ENCODE data around the gene B3GALT4. TPM values are rescaled to one million over a fixed set of nuclear protein-coding genes. Genes with fewer than 3 reads are reported as not detected.

The B3GALT4 gene
- total RNA-seq, 1 experiment from 2014 or later = 1.9 TPM

GRCh38 chr6:33306356-33306755 lies 29.4 kb downstream of the B3GALT4 start:
- no peak overlapping the region for H2AFZ ChIP-seq (ENCODE audit: low read depth, low read length, poor library complexity, severe bottlenecking)
- no peaks in the 10 kb centered on the region for H3K4me1 ChIP-seq (ENCODE audit: control insufficient read depth in 1 of 2, insufficient read depth in 2 of 2, low read length in 2 of 2)
- no peak overlapping the region for H3K4me2 ChIP-seq (ENCODE audit: low read length)
- H3K9ac ChIP-seq (ENCODE audit: low read length) = no peak overlapping the region
- H3K27me3 ChIP-seq (ENCODE audit: insufficient read depth, low read length) = no peaks in the 10 kb centered on the region
- peaks cover 9 to 11% of the 10 kb centered on the region in 2 experiments; a peak in 3 of 4 replicates for H3K36me3 ChIP-seq (ENCODE audit: control insufficient read depth in 1 of 2, insufficient read depth in 2 of 2, low read length in 2 of 2)
- intact Hi-C loops (cut with micrococcal nuclease) = no loop called here
- BruUV-seq (replicated peaks) = no TSS peak
- no peak for ATAC-seq
- ChIA-PET RAD21 (ENCODE audit: low non-redundant PET in 1 of 2, low total read pairs in 2 of 2, uncharacterized antibody in 2 of 2, unreplicated experiment in 2 of 2) (no interaction called here), CTCF (no interaction called here), POLR2A (no interaction called here)
- H3K79me2 ChIP-seq (ENCODE audit: insufficient read depth, low read length) = peaks cover 10% of the 10 kb centered on the region; the same call in 1 of the 2 replicates
- TF ChIP-seq FOSL1 (IDR thresholded peaks at IDR 0.05; ENCODE audit: low read depth) (no peak), CEBPB (IDR thresholded peaks at IDR 0.05; ENCODE audit: low read depth) (no peak), ATF3 (IDR thresholded peaks at IDR 0.05) (no peak), CBX3 (IDR thresholded peaks at IDR 0.05; ENCODE audit: low read depth) (no peak)
- no peak overlapping the region for H3K27ac ChIP-seq (ENCODE audit: low read depth, low read length)
- no peak for DNase-seq (ENCODE audit: low read depth, low spot score)
- no peak overlapping the region for H3K4me3 ChIP-seq (replicated peaks in 1 of 2; ENCODE audit: low read depth in 1 of 2, low read length in 2 of 2)
- H3K9me3 ChIP-seq (ENCODE audit: control insufficient read depth in 1 of 2, insufficient read depth in 1 of 2, low read depth in 1 of 2, low read length in 2 of 2) = no peaks in the 10 kb centered on the region
- H4K20me1 ChIP-seq (ENCODE audit: insufficient read depth) = no peaks in the 10 kb centered on the region
- no peaks in the 10 kb centered on the region for H3K9me2 ChIP-seq (ENCODE audit: insufficient read depth)

GRCh38 chr6:33312361-33313104 lies 35.6 kb downstream of the B3GALT4 start:
- peak; percentile 47 for ATAC-seq
- ChIA-PET POLR2A (no interaction called here), RAD21 (ENCODE audit: low non-redundant PET in 1 of 2, low total read pairs in 2 of 2, uncharacterized antibody in 2 of 2, unreplicated experiment in 2 of 2) (no interaction called here), CTCF (interaction anchor here (1.0 kb wide), 1 partner anchor 13 kb away, joined by 3 read pairs; the partner anchor contains the start of gene RGL2)
- H3K9me2 ChIP-seq (ENCODE audit: insufficient read depth) = no peaks in the 10 kb centered on the region
- H4K20me1 ChIP-seq (ENCODE audit: insufficient read depth) = no peaks in the 10 kb centered on the region
- no TSS peak for BruUV-seq (replicated peaks)
- peak; percentile 59 for DNase-seq (ENCODE audit: low read depth, low spot score)
- H3K4me3 ChIP-seq (replicated peaks in 1 of 2; ENCODE audit: low read depth in 1 of 2, low read length in 2 of 2) = peak overlapping the region; percentile 78 to 91
- H3K27me3 ChIP-seq (ENCODE audit: insufficient read depth, low read length) = no peaks in the 10 kb centered on the region
- peaks cover 27 to 35% of the 10 kb centered on the region in 2 experiments for H3K4me1 ChIP-seq (ENCODE audit: control insufficient read depth in 1 of 2, insufficient read depth in 2 of 2, low read length in 2 of 2)
- peak overlapping the region; percentile 95 for H3K4me2 ChIP-seq (ENCODE audit: low read length)
- peaks cover 29% of the 10 kb centered on the region for H3K79me2 ChIP-seq (ENCODE audit: insufficient read depth, low read length)
- H3K9ac ChIP-seq (ENCODE audit: low read length) = peak overlapping the region; percentile 92
- H3K36me3 ChIP-seq (ENCODE audit: control insufficient read depth in 1 of 2, insufficient read depth in 2 of 2, low read length in 2 of 2) = peaks cover 0 to 3% of the 10 kb centered on the region in 2 experiments; a peak in 1 of 4 replicates
- no peaks in the 10 kb centered on the region for H3K9me3 ChIP-seq (ENCODE audit: control insufficient read depth in 1 of 2, insufficient read depth in 1 of 2, low read depth in 1 of 2, low read length in 2 of 2)
- no peak overlapping the region for H2AFZ ChIP-seq (ENCODE audit: low read depth, low read length, poor library complexity, severe bottlenecking)
- intact Hi-C loops (cut with micrococcal nuclease) = no loop called here
- peak overlapping the region; percentile 89 for H3K27ac ChIP-seq (ENCODE audit: low read depth, low read length)
- TF ChIP-seq, protein P1, sequence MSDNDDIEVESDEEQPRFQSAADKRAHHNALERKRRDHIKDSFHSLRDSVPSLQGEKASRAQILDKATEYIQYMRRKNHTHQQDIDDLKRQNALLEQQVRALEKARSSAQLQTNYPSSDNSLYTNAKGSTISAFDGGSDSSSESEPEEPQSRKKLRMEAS (IDR thresholded peaks at IDR 0.05) = no peak
- TF ChIP-seq ATF3 (IDR thresholded peaks at IDR 0.05) = no peak
- no peak for TF ChIP-seq REST (IDR thresholded peaks at IDR 0.05; ENCODE audit: low read depth)
- no peak for TF ChIP-seq JUND (IDR thresholded peaks at IDR 0.05)
- TF ChIP-seq ZFX (IDR thresholded peaks at IDR 0.05) = no peak
- TF ChIP-seq EZH2 (IDR thresholded peaks at IDR 0.05) = no peak
- no peak for TF ChIP-seq POLR2AphosphoS5 (IDR thresholded peaks at IDR 0.05; ENCODE audit: low read depth, low read length)
- TF ChIP-seq, protein P2, sequence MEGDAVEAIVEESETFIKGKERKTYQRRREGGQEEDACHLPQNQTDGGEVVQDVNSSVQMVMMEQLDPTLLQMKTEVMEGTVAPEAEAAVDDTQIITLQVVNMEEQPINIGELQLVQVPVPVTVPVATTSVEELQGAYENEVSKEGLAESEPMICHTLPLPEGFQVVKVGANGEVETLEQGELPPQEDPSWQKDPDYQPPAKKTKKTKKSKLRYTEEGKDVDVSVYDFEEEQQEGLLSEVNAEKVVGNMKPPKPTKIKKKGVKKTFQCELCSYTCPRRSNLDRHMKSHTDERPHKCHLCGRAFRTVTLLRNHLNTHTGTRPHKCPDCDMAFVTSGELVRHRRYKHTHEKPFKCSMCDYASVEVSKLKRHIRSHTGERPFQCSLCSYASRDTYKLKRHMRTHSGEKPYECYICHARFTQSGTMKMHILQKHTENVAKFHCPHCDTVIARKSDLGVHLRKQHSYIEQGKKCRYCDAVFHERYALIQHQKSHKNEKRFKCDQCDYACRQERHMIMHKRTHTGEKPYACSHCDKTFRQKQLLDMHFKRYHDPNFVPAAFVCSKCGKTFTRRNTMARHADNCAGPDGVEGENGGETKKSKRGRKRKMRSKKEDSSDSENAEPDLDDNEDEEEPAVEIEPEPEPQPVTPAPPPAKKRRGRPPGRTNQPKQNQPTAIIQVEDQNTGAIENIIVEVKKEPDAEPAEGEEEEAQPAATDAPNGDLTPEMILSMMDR (IDR thresholded peaks at IDR 0.05 in 2 of 3, conservative IDR thresholded peaks at IDR 0.05 in 1 of 3; ENCODE audit: borderline replicate concordance in 1 of 3, insufficient read depth in 1 of 3, low read depth in 2 of 3, low read length in 2 of 3) = no peak
- no peak for TF ChIP-seq CBX3 (IDR thresholded peaks at IDR 0.05; ENCODE audit: low read depth)
- TF ChIP-seq ZNF274 (IDR thresholded peaks at IDR 0.05; ENCODE audit: low read depth, low read length) = no peak
- TF ChIP-seq POLR2A (IDR thresholded peaks at IDR 0.05; ENCODE audit: borderline replicate concordance, extremely low read depth, insufficient read depth, insufficient read length) = no peak

Data from HCT116 (cell line).